Endodermal cell (in vitro differentiated cells): Measurements from ENCODE around the gene TCF7L2. TPM values are rescaled to one million over a fixed set of nuclear protein-coding genes. Genes with fewer than 3 reads are reported as not detected.

ENCODE experiments used
- DNase-seq: peaks from one replicate; pipeline ENCODE4 v3.0.0-alpha.2; 2017
- H3K27ac ChIP-seq: 2 replicates; pipeline ENCODE4 v1.5.1; 2013; ENCODE audit warnings: mild to moderate bottlenecking, low read depth, low read length, moderate library complexity
- H3K27me3 ChIP-seq: 2 replicates; pipeline ENCODE4 v1.6.1; 2013; ENCODE audit warnings: mild to moderate bottlenecking, low read length, moderate library complexity; ENCODE audit not compliant: insufficient read depth, control insufficient read depth, poor library complexity, severe bottlenecking
- H3K36me3 ChIP-seq: 2 replicates; pipeline ENCODE4 v1.7.0; 2013; ENCODE audit warnings: mild to moderate bottlenecking, low read length, moderate library complexity; ENCODE audit not compliant: control insufficient read depth, insufficient read depth
- H3K4me1 ChIP-seq: one replicate; pipeline ENCODE4 v1.7.0; 2013; ENCODE audit warnings: low read length; ENCODE audit not compliant: control insufficient read depth, insufficient read depth
- H3K4me3 ChIP-seq: 2 replicates; pipeline ENCODE4 v1.5.1; 2013; ENCODE audit warnings: mild to moderate bottlenecking, low read length, moderate library complexity
- H3K9ac ChIP-seq: 2 replicates; pipeline ENCODE4 v1.6.1; 2013; ENCODE audit warnings: mild to moderate bottlenecking, low read length, moderate library complexity; ENCODE audit not compliant: poor library complexity, severe bottlenecking; ENCODE audit errors: extremely low read depth
- H3K9me3 ChIP-seq: 2 replicates; pipeline ENCODE4 v1.6.1; 2013; ENCODE audit warnings: mild to moderate bottlenecking, low read length, moderate library complexity; ENCODE audit not compliant: control insufficient read depth
- H3K27ac Mint-ChIP-seq: 2 replicates; pipeline ENCODE4 v1.8.0; 2020; ENCODE audit warnings: mixed read lengths
- H3K27me3 Mint-ChIP-seq: 2 replicates; pipeline ENCODE4 v1.8.0; 2021; ENCODE audit warnings: mild to moderate bottlenecking, mixed read lengths; ENCODE audit not compliant: insufficient read depth
- H3K36me3 Mint-ChIP-seq: 2 replicates; pipeline ENCODE4 v1.8.0; 2020; ENCODE audit warnings: low read depth, mixed read lengths
- H3K4me1 Mint-ChIP-seq: 2 replicates; pipeline ENCODE4 v1.8.0; 2020; ENCODE audit warnings: mixed read lengths
- H3K4me3 Mint-ChIP-seq: 2 replicates; pipeline ENCODE4 v1.8.0; 2020; ENCODE audit warnings: mild to moderate bottlenecking, moderate library complexity, mixed read lengths
- H3K9me3 Mint-ChIP-seq: 2 replicates; pipeline ENCODE4 v1.8.0; 2020; ENCODE audit warnings: mild to moderate bottlenecking, mixed read lengths
- WGBS, 2 experiments: methylation state at CpG; one replicate each; pipeline versions ENCODE4 v1.1.5 to v1.1.7; 2013; ENCODE audit warnings: missing lambda C conversion rate in 2 of 2, mixed read lengths in 1 of 2; ENCODE audit not compliant: insufficient coverage in 1 of 2, insufficient read length in 1 of 2; 5-methylcytosine and 5-hydroxymethylcytosine counted together
- total RNA-seq, 2 donors: library from RNA; stranded (reverse); fragmentation: NEBNext Ultra II Directional in 1 of 2; extraction: Animal tissue kit (Norgen Biotek cat#: 25700) in 1 of 2; gene quantifications; 2 replicates in 1 of 2; 3 replicates in 1 of 2; pipeline ENCODE4 v1.2.1, GENCODE V29; 2021
- TF ChIP-seq, protein P1 (sequence below): fragments of 200-600 bp; sonication (generic); conservative IDR thresholded peaks from 2 replicates; pipeline ENCODE4 v1.5.0; 2021; ENCODE audit warnings: antibody characterized with exemption, mild to moderate bottlenecking

Gene TCF7L2
- total RNA-seq, 2 donors from 2014 or later, result 73.2 to 105 TPM

GRCh38 chr10:112959207-112959838 is 9.3 kb downstream of the TCF7L2 start:
- peak overlapping the region; percentile 92 for H3K4me3 ChIP-seq
- 74 to 77% methylated on average over 5 to 6 of the region's 6 CpGs for WGBS, 2 experiments
- no peak overlapping the region for H3K27ac ChIP-seq
- Mint-ChIP-seq H3K4me3 (peak overlapping the region; percentile 99), H3K27ac (peak overlapping the region; percentile 89), H3K27me3 (no peaks in the 10 kb centered on the region), H3K36me3 (peaks cover 39% of the 10 kb centered on the region), H3K4me1 (peaks cover 79% of the 10 kb centered on the region), H3K9me3 (no peaks in the 10 kb centered on the region)
- DNase-seq, result no peak
- no peaks in the 10 kb centered on the region for H3K27me3 ChIP-seq
- H3K9ac ChIP-seq, result no peak overlapping the region
- TF ChIP-seq, protein P1, sequence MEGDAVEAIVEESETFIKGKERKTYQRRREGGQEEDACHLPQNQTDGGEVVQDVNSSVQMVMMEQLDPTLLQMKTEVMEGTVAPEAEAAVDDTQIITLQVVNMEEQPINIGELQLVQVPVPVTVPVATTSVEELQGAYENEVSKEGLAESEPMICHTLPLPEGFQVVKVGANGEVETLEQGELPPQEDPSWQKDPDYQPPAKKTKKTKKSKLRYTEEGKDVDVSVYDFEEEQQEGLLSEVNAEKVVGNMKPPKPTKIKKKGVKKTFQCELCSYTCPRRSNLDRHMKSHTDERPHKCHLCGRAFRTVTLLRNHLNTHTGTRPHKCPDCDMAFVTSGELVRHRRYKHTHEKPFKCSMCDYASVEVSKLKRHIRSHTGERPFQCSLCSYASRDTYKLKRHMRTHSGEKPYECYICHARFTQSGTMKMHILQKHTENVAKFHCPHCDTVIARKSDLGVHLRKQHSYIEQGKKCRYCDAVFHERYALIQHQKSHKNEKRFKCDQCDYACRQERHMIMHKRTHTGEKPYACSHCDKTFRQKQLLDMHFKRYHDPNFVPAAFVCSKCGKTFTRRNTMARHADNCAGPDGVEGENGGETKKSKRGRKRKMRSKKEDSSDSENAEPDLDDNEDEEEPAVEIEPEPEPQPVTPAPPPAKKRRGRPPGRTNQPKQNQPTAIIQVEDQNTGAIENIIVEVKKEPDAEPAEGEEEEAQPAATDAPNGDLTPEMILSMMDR, result no peak
- H3K9me3 ChIP-seq, result no peaks in the 10 kb centered on the region
- peaks cover 43% of the 10 kb centered on the region for H3K4me1 ChIP-seq
- H3K36me3 ChIP-seq, result peaks cover 45% of the 10 kb centered on the region

DNA sequence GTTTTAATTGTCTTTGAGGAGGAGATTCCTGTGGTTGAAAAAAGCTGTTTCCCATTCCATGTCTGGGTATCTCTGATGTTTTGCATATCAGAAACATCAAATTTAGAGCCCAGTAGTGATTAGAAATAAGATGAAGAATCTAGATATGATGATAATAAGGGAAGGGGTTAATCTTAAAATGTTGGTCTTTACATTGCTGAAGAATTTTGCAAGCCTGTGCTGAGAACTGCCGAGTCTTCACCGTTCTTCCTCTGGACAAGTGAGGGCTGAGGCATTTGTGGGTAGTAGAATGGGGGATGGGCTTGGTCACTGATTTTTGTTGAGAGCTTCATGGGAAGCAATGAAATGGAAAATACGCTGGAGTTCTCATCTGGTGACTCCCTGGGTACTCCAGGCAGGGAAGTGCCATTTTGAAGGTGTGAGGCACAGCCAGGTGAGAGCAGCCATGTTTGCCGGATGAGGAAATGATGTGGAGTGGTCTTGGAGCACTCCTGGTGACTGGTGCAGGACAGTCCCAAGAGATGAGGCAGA is 10.2 kb downstream of the TCF7L2 start:
- H3K4me1 ChIP-seq, result peaks cover 43% of the 10 kb centered on the region
- Mint-ChIP-seq H3K4me1 (peaks cover 83% of the 10 kb centered on the region), H3K27me3 (no peaks in the 10 kb centered on the region), H3K27ac (peak overlapping the region; percentile 83), H3K36me3 (peaks cover 46% of the 10 kb centered on the region), H3K9me3 (no peaks in the 10 kb centered on the region), H3K4me3 (peak overlapping the region; percentile 18)
- WGBS, 2 experiments, result 80 to 87% methylated on average over 4 of the region's 4 CpGs
- H3K9me3 ChIP-seq, result no peaks in the 10 kb centered on the region
- H3K4me3 ChIP-seq, result no peak overlapping the region
- no peak for DNase-seq
- TF ChIP-seq, protein P1, result no peak
- no peaks in the 10 kb centered on the region for H3K27me3 ChIP-seq
- H3K9ac ChIP-seq, result no peak overlapping the region
- no peak overlapping the region for H3K27ac ChIP-seq
- H3K36me3 ChIP-seq, result peaks cover 52% of the 10 kb centered on the region

GRCh38 chr10:112961609-112962008 is 11.6 kb downstream of the TCF7L2 start:
- peaks cover 77% of the 10 kb centered on the region for H3K4me1 Mint-ChIP-seq
- DNase-seq, result no peak
- H3K27me3 Mint-ChIP-seq, result no peaks in the 10 kb centered on the region
- TF ChIP-seq, protein P1, result no peak
- 87 to 92% methylated on average over 4 to 5 of the region's 8 CpGs for WGBS, 2 experiments
- Histone ChIP-seq H3K27ac (no peak overlapping the region), H3K36me3 (peaks cover 56% of the 10 kb centered on the region), H3K27me3 (no peaks in the 10 kb centered on the region), H3K9ac (peak overlapping the region; percentile 2), H3K4me3 (peak overlapping the region; percentile 34), H3K4me1 (peaks cover 34% of the 10 kb centered on the region), H3K9me3 (no peaks in the 10 kb centered on the region)
- peaks cover 54% of the 10 kb centered on the region for H3K36me3 Mint-ChIP-seq
- H3K27ac Mint-ChIP-seq, result peak overlapping the region; percentile 81
- H3K9me3 Mint-ChIP-seq, result no peaks in the 10 kb centered on the region
- H3K4me3 Mint-ChIP-seq, result peak overlapping the region; percentile 5
